ENCODE data around the gene INIP.
"Not testable (repeated sequence)": the region's sequence is repeated elsewhere in the genome, so short reads cannot be mapped to it uniquely, and the experiment has no call there.

The INIP gene

DNA sequence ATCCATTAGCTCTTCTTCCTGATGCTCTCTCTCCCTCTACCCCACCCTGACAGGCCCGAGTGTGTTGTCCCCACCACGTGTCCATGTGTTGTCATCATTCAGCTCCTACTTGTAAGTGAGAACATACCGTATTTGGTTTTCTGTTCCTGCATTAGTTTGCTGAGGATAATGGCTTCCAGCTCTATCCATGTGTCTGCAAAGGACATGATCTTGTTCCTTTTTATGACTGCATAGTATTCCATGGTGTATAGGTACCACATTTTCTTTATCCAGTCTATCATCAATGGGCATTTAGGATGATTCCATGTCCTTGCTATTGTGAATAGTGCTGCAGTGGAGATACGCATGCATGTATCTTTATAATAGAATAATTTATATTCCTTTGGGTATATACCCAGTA is 44.7 kb downstream of the INIP start:
- DNase-seq (ENCODE audit: low read depth in 2 of 2) = not testable (repeated sequence)

DNA sequence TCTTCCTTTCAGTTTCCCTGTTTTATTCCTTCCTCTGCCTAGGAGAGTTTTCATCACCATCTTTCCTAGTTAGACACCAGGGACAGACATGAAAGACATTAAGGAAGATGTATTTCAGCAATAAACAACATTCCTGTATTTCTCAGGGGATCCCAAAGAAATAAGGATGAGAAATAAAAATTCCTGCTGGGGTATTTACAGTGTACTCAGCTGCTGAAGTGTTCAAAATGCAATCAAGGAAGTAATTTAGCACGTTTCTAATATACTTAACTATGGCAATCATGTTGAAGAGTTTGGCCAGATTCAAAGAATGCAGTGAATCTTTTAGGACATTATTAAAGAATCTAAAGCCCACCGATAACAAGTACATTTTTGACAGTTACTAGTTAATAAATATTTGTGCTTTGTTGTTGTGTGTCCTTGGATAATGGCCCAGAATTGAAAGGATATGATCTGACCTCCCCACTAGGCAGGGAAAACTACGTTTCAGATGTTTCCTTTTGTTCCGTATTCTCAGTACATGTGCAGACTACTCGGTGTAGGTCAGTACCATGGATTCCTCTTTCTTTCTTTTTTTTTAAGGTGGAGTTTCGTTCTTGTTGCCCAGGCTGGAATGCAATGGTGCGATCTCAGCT is 46.8 kb downstream of the INIP start:
- DNase-seq (ENCODE audit: low read depth in 2 of 2) = no peak

DNA sequence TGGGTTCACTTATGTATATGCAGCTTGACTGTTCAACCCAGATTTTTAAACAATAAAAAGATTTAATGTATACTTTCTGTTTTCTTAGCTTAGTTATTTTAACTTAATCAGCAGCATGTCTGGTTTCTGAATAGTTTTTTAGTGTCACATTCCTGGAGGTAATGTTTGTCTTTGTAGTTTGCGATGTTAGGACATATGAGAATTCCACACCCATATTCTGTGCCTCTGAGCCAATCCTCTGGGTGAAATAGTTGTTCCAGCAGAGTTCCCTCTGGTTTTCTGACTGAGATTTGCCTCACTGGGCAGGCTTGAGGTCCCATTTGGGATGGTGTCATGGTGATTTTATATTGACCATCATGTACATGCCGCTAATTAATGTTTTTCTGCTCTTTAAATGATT is 48.6 kb downstream of the INIP start:
- DNase-seq (ENCODE audit: low read depth in 2 of 2) = no peak

DNA sequence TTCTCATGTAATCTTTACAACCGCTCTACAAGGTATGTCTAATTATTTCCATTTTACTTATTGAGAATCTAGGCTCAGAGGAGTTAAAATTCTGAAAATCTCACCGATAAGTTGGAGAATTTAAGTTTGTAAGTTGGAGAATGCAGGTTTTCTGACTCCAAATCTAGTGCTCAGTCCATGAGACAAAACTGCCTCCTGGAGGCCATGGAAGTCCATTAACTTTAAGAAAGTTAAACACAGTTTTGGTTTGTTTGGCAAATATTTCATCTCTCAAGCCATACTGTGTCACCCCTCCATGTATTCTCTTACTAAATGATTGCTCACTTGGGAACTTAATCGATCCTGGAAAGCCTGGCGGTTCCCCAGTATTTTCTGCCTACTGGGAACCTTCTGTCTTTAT is 52.6 kb downstream of the INIP start:
- no peak for DNase-seq (ENCODE audit: low read depth in 2 of 2)

DNA sequence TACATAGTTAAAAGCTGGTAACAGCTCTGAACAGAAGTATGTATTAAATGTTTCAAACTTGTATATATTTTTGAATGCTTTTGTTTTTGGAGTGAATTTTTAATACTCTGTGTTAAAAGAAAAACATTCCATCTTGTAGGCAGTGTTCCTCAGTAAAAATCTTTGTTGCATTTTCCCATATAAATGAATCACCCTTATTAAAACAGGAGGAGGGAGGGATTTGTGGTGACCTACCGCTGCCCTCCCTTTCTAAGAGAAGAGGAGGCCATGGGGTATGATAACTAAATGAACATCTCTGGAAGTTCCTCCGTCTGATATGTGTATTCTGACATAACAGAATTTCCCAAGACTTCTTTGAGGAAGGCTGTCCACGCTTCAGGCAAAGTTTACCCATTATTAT is 53.4 kb downstream of the INIP start:
- no peak for DNase-seq (ENCODE audit: low read depth in 2 of 2)

DNA sequence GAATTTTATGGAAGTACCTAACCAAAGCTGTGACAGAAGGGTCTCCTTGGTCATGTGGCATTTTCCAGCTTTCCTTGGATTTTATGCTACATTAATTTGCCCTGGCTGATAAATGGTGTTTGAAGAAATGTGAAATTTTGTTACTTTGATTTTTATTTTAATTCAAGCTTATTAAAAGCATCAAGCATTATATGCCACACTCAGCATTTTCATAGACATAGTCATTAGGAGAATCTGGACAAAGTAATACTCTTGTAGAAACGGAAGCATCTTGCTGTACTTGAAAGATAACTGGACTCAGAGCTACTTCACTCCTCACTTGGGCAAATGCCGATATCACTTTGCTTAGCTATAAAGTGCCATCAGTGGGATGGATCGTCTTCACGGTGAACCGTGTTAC is 54.2 kb downstream of the INIP start:
- no peak for DNase-seq (ENCODE audit: low read depth in 2 of 2)

DNA sequence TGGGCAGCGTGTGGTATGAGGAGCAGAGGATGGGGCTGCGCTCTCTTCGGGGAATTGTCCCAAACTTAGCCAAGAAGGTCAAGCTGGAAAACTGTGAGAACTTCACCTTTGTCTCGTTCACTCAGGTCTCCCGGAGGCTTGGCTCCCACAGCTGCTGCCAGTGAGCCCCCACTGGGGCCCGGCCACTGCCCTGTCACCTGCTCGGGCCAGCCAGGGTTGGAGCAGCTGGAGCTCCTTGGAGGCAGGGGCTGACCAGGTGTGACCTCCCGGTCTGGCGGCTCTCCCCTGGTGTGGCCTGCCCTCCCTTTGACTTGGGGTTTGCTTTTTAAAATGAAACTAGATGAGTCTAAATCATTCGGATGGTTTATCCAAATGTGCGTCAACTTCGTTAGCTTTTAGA is 58.0 kb downstream of the INIP start:
- no peak for DNase-seq (ENCODE audit: low read depth in 2 of 2)

DNA sequence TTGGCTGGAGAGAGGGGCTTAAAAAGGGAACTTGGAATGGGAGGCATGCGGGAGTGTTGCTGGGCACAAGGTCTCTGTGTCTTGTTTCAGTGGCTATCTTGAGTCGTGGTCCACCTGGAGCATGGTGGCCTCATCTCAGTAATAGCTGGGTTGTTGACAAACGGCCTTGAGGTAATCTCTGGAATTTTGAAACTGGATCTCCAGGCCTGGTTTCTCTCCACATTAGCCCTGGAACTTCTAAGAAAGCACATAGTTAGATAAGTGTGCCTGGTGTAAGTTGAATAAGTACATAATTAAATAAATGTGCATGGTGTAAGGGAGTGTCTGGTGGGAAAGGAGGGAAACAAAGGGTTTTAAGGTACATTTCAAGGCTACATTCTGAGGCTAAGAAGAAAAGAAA is 62.2 kb downstream of the INIP start:
- DNase-seq (ENCODE audit: low read depth in 2 of 2) = no peak

DNA sequence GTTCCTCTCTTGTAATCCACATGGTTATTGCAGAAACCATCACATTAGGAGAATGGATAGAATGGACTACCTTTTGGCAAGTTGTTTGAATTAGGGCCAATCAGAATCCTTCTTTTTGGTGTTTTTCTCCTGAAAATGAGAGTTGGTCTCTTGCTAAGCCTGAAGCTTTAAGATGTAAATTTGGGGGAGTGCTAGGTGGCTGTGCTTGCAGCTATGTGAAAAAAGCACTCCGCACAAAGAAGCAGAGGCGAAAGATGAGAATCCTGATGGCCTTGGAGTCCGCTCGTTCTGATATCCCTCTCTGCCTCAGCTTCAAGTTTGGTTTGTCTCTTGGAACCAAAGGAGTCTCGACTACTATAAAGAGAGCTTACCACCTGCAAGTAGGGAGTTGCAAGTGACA is 63.6 kb downstream of the INIP start:
- no peak for DNase-seq (ENCODE audit: low read depth in 2 of 2)

DNA sequence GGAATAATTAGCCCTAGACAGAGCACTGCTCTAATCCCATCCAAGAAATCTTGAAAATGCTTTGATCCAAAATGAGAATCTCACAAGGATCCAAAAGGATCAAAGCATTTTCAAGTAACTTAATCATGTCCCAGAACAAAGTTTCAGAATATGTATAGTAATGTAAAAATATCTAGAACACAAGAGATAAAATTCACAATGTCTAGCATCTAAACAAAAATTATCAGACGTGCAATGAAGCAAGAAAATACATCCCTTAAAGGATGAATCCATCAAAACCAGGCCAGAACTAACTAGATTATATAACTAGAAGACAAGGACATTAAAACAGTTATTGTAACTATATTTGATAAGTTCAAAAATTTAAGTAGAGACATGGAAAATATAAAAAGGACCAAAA is 69.3 kb downstream of the INIP start:
- no peak for DNase-seq (ENCODE audit: low read depth in 2 of 2)

DNA sequence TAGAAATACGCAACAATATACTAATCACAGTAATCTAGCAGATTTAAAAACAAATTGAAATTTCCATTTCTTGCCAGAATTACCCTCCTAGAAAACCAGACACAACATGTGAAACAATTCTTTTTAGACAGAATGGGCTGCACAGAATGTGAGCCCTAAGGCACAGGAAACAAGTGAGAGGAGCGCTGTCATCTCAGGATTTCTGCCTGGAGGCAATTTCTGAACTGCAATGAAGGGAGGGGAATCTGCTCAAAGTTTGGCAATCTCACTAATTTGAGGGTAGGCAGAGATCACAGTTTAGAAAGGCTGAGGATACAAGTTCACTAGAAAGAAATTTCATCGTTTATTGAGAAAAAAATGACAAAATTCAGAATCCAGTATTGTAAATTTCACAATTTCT is 70.3 kb downstream of the INIP start:
- no peak for DNase-seq (ENCODE audit: low read depth in 2 of 2)

DNA sequence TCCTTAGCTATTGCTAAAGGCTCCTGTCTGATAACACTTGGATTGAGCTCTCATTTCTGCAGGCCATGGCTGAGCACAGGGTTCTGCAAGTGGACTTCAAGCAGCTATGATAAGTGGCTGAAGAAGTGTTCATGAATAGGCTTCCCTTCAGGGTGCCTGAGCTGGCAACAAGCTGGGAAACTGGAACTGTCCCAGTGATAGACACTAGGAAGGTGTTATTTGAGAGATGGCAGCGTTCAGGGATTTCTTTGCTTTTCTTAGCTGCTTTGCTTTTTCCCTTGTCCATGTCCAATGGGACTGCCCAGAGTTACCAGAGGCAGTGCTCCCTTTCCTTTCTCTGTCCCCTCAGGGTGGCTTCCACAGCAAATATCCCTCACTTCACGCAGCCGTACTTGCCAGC is 75.8 kb downstream of the INIP start:
- no peak for DNase-seq (ENCODE audit: low read depth in 2 of 2)

DNA sequence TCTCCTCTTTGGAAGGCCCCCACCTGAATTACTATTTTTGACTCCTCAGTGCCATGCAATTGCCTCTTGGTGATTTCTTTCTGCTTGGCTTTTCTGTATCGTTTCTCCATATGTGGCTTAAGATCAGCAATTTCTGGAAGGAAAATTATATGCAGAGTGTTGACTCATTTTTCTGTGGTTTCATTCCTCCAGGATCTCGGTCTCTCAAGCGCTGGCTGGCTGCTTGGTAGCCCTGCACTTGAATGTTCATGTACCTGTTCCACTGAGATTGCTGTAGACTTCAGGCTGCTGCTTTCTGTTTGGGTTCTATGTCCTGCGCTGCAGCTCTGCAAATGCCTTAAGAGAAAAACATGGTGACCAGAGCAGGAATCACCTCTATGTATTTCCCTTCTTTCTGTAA is 77.6 kb downstream of the INIP start:
- no peak for DNase-seq (ENCODE audit: low read depth in 2 of 2)

All from stimulated activated CD8-positive, alpha-beta memory T cell treated with anti-CD3 and anti-CD28 coated beads, Interleukin-7, amount 100 ng/mL, for 4 hours (primary cell).